DMS 273 (cell line): Measurements from ENCODE around the gene LRRFIP1.
"Not testable (repeated sequence)": the region's sequence is repeated elsewhere in the genome, so short reads cannot be mapped to it uniquely, and the experiment has no call there.

Source experiments
- DNase-seq: peaks from one replicate; lab custom pipeline; 2025; ENCODE audit not compliant: unreplicated experiment; lab: John Stamatoyannopoulos, UW

LRRFIP1 gene

DNA sequence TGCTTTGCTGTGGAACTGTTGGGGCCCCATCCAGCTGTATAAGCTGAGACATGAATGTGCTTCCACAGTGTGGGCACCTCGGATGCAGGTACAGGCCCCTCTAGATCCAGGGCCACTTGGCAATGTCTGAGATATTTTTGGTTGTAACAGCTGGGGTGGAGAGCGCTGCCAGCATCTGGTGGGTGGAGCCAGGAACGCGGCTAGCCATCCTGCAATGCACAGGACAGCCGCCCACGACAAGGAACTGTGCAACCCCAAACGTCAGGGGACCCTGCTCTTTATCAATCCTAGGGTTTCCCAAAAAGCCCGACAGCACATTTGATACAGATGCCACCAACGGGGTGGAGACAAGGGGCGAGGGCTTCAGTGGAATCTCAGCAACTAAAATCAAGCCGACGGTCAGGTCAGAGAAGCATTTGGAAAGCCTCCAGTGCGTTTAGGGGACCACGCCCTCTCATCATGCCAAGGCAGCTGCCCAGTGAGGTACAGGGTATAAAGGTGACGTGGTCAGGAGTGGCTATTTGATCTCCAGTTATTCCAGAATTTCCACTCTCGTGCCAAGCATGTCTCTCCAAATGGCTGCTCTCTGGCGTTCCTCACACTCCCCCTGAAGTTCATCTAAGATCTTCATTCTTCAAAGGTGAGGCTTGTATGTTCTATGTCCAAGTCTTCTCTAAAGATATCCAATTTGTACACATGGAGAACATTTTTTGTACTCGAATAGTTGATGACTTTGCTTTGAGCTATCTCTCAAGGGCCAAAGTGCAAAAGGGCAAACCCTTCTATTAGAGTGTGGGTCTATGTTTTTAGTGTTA is 55.7 kb downstream of the LRRFIP1 start:
- DNase-seq = peak; percentile 39

GRCh38 chr2:237685408-237685807 is 58.0 kb downstream of the LRRFIP1 start:
- peak; percentile 47 for DNase-seq

- peak; percentile 16 for DNase-seq
Measured at GRCh38 chr2:237686659-237687136, 59.3 kb downstream of the LRRFIP1 start.

GRCh38 chr2:237688081-237688480 is 60.7 kb downstream of the LRRFIP1 start:
- DNase-seq = no peak

- DNase-seq = not testable (repeated sequence)
Measured at GRCh38 chr2:237688541-237688940, 61.2 kb downstream of the LRRFIP1 start.

- no peak for DNase-seq
Measured at GRCh38 chr2:237689336-237690131, 62.1 kb downstream of the LRRFIP1 start.

- no peak for DNase-seq
Measured at GRCh38 chr2:237691029-237691907, 63.9 kb downstream of the LRRFIP1 start.

DNA sequence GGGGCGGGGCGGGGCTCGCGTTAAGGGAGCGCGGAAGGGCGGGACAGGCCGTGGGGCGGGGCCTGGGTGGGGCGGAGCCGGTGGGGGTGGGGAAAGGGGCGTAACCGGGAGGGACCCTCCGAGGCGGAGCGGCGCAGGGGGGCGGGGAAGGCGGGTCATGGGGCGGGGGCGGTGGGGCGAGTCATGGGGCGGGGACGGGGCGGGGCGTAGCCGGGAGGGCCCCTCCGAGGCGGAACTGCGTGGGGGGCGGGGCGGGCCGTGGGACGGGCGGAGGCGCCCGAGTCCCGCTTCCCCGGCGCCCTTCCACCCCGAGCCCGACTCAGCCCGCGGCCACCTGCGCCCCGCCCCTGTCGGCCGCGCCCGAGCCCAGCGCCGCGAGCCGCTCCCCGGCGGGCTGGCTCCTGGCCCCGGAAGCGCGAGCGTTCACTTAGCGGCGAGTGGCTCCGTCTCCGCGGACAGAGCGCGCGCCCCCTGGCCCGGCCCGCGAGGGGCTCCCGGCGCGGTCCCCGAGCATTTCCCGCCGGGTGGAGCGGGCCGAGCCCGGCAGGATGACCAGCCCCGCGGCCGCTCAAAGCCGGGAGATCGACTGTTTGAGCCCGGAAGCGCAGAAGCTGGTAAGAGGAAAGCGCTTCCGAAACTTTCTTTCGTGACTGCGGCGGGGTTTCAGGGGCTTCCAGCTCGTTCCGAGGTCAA is 64.7 kb downstream of the LRRFIP1 start:
- DNase-seq = peak; percentile 93

DNA sequence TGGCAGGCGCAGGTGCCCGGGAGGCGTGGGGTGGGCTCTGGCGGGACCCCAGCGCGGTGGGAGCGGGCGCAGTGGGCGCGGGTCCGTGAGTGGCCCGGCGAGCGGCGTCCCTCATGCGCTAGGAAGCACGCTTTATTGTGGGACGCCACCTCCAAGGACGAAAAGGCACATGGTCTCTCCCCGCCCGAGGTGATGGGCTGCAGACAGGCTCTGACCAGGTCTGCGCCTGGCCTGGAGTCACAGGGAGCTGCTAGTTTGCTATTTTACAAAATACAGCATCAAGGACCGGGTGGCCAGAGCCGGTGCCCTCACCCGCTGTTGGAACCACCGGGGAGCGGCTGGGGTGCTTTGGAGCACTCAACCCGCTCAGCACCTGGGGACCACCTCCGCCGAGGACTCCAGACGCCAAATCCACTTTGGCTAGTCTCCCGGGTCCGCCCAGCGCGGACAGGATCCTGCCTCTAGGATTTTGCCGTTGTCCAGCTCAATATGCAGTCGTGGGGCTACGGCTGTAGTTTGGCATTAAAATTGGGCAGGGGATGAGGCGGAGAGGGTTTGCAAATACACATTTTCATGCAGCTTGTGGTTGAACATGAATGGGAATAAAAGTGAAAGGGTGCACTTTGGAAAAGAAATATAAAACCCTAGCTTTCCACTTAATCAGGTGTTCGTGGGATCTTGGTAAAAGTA is 65.4 kb downstream of the LRRFIP1 start:
- peak; percentile 67 for DNase-seq

- DNase-seq = peak; percentile 37
Measured at GRCh38 chr2:237693291-237693994, 66.1 kb downstream of the LRRFIP1 start.

- DNase-seq = no peak
Measured at GRCh38 chr2:237694415-237695194, 67.2 kb downstream of the LRRFIP1 start.

GRCh38 chr2:237695201-237695780 is 67.9 kb downstream of the LRRFIP1 start:
- DNase-seq = peak; percentile 29

DNA sequence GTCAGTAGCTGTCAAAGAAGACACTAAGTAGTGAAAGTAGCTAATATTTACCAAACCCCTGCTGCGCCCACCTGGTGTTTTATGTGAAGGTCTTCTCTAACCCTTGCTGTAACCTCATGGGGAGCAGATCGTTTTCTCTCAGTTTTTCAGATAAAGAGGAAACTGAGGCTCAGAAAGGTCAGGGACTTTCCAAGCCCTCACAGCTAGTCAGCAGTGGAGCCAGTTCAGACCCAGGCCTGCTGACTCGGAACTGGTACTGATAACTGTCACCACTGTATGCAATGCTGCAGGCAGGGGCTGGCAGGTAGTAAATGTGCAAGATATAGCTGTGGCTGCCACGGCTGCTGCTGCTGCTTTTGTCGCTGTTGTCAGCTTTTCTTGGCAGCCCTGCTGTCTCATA is 69.1 kb downstream of the LRRFIP1 start:
- no peak for DNase-seq

DNA sequence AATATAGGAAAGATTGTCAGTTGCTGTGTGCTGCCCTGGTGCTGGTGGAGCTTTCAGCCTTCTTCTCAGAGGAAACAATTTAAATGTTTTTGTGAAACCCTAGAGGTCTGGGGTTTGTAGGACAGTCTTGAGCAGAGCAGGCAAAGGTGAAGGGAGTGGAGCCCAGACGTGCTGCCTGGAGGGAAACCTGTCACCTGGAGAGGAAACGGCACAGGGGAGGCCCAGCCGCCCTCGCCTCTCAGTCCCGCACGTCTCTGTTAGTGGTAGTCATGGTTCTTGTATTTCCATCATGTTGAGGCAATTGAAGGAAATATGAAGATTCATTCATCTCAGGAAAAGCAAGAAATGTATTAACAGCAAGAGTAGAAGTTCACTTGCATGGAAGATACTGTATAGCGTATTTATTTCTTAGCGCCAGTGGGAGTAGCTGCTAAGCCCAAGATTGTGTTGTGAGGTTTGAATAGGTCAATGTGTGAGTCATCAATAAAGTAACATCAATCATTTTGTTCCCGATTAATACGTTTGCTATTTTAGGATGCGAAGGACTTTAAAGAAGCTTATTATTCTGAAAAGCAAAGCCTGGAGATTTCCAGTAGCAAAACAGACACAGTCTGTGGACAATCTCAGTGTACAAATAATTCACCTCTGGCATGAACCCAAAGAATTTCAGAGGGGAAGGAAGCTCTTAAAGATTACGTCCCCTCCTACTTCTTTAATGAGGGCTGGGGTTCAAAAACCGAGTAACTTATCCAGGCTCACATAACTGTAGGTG is 70.4 kb downstream of the LRRFIP1 start:
- DNase-seq = no peak

DNA sequence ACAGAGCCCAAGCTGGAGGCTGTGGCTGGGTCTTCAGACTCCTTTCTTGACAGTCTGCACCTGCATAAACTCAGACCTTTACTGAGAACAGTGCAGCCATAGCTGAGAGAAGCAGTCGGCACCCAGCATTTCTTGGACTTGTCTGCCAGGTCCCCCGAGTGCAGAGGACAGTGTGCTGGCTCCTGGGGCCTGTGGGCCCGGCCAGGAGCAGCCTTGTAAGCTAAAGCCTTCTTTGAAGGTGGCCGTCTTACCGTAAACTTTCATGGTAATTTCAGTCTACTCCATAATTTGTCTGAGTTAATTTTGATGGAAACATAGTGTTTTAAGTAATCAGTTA is 70.9 kb downstream of the LRRFIP1 start:
- no peak for DNase-seq

DNA sequence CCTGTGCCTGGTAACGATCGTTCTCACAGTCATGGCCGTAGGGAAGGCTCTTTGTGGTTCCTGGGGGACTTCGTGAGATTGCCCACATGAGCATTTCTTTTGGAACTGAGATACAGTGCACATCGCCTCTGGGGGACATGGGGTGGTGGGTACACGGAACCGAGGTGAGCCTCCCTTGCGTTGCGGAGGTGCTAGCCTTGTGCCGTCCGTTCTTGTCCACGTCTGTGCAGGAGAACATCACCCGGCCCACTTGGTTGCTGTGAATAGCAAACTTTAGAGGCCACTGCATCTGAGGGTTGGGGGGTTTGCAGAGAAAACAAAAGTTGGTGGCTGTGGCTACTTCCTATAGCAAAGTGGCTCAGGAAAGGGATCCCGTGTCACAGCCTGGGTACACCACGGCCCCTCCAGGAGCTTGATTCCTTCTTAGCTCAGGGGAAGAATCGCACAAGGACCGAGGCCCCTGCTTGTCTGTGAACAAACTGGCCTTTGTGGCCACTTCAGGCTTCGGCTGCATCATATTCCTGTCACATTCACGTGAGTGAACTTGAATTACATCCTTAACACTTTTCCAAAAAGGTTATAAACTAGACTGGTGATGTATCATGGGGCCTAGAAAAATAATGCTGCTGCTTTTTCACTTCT is 72.6 kb downstream of the LRRFIP1 start:
- DNase-seq = no peak

GRCh38 chr2:237700512-237701032 is 73.2 kb downstream of the LRRFIP1 start:
- DNase-seq = peak; percentile 58
